CD4-positive, alpha-beta T cell treated with Interleukin-6 at 100 ng/mL for 8 hours (primary cell): Measurements from ENCODE around the gene NIPSNAP2.
A peak's percentile ranks its signal among the peaks of the same experiment; 100 is the strongest.
"Not testable (repeated sequence)": the region's sequence is repeated elsewhere in the genome, so short reads cannot be mapped to it uniquely, and the experiment has no call there.

Experiments used
- DNase-seq: peaks from one replicate; pipeline ENCODE4 v3.0.0-alpha.2; 2020; ENCODE audit warnings: mixed read lengths, low spot score

Gene NIPSNAP2

GRCh38 chr7:55975988-55976633 lies 11.7 kb downstream of the NIPSNAP2 start:
- no peak for DNase-seq

GRCh38 chr7:55977831-55978230 lies 13.4 kb downstream of the NIPSNAP2 start:
- no peak for DNase-seq

GRCh38 chr7:55980266-55980665 lies 15.9 kb downstream of the NIPSNAP2 start:
- DNase-seq: no peak

GRCh38 chr7:55983537-55983936 lies 19.2 kb downstream of the NIPSNAP2 start:
- no peak for DNase-seq

GRCh38 chr7:55992346-55992745 lies 28.0 kb downstream of the NIPSNAP2 start:
- DNase-seq: no peak

- no peak for DNase-seq
Observed at GRCh38 chr7:55996856-55997500, 32.6 kb downstream of the NIPSNAP2 start.

- DNase-seq: no peak
Observed at GRCh38 chr7:56003749-56004148, 39.4 kb downstream of the NIPSNAP2 start.

GRCh38 chr7:56007167-56007652 lies 42.8 kb downstream of the NIPSNAP2 start:
- no peak for DNase-seq

- no peak for DNase-seq
Observed at GRCh38 chr7:56007891-56008290, 43.5 kb downstream of the NIPSNAP2 start.

- no peak for DNase-seq
Observed at GRCh38 chr7:56009695-56010094, 45.3 kb downstream of the NIPSNAP2 start.

- DNase-seq: not testable (repeated sequence)
Observed at GRCh38 chr7:56017015-56017414, 52.6 kb downstream of the NIPSNAP2 start.

- no peak for DNase-seq
Observed at GRCh38 chr7:56019501-56019900, 55.1 kb downstream of the NIPSNAP2 start.

GRCh38 chr7:56023500-56023899 lies 59.1 kb downstream of the NIPSNAP2 start:
- DNase-seq: no peak

GRCh38 chr7:56026538-56026937 lies 62.2 kb downstream of the NIPSNAP2 start:
- DNase-seq: no peak

- DNase-seq: no peak
Observed at GRCh38 chr7:56028942-56029630, 64.7 kb downstream of the NIPSNAP2 start.

GRCh38 chr7:56030340-56030739 lies 66.0 kb downstream of the NIPSNAP2 start:
- DNase-seq: no peak

- not testable (repeated sequence) for DNase-seq
Observed at GRCh38 chr7:56031556-56031955, 67.2 kb downstream of the NIPSNAP2 start.

- DNase-seq: not testable (repeated sequence)
Observed at GRCh38 chr7:56032578-56032977, 68.2 kb downstream of the NIPSNAP2 start.

- DNase-seq: peak; percentile 78
Observed at GRCh38 chr7:56033671-56034432, 69.5 kb downstream of the NIPSNAP2 start.

GRCh38 chr7:56040730-56041129 lies 76.3 kb downstream of the NIPSNAP2 start:
- no peak for DNase-seq

GRCh38 chr7:56045758-56046157 lies 81.4 kb downstream of the NIPSNAP2 start:
- DNase-seq: not testable (repeated sequence)

- no peak for DNase-seq
Observed at GRCh38 chr7:56046721-56047445, 82.5 kb downstream of the NIPSNAP2 start.
